NCI-H1694 (cell line): ENCODE data around the gene TRIB2.

ENCODE experiments used
- DNase-seq: peaks from one replicate; lab custom pipeline; 2025; lab: John Stamatoyannopoulos, UW

TRIB2 gene

DNA sequence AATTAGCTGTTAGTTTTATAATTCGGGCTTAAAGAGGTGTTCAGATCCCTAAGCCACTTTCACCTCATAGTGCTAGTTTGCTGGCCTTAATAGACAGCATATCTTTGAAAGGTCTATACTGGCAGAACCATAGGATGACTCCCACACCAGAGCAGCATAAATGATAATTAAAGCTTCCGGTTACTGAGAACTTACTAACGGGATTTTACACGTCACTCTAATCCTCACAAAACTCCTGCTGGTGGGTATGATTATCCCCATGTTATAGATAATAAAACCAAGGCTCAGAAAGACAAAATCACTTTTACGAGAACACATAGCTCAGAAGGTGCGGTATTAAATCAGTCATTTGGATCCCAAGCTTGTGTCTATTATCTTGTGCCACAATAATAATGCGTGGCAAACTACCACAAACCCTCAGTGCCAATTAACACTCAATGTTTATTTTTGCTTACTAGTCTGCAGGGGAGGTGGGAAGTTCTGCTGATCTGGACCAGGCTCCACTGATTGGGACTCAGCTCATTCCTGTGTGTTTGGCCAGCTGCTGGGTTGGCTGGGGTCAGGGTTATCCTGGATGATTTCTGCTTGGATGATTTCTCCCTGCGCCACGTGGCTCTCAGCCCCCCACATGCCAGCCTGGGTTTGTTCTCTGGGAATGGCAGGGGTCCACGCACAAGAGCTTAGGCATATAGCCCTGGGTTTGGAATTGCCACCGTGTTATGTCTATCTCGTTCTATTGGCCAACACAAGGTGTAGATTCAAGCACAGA, 62.3 kb downstream of the TRIB2 start:
- no peak for DNase-seq

DNA sequence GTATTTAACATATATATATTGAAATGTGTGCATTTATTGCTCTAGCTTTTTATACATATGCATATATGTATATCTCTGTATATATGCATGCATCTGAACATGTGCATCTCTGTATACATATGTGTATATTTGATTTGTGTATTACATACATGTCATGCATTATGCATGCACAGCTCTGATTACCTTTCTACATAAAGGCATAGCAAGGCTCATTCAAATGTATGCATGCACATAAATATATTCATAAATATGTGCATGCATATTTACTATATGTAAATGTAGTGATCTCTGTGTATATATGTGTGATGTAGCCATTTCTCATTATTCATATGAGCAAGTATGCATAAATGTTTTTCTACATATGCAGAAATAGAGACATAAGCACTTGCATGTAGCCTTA, 64.6 kb downstream of the TRIB2 start:
- DNase-seq, result no peak

DNA sequence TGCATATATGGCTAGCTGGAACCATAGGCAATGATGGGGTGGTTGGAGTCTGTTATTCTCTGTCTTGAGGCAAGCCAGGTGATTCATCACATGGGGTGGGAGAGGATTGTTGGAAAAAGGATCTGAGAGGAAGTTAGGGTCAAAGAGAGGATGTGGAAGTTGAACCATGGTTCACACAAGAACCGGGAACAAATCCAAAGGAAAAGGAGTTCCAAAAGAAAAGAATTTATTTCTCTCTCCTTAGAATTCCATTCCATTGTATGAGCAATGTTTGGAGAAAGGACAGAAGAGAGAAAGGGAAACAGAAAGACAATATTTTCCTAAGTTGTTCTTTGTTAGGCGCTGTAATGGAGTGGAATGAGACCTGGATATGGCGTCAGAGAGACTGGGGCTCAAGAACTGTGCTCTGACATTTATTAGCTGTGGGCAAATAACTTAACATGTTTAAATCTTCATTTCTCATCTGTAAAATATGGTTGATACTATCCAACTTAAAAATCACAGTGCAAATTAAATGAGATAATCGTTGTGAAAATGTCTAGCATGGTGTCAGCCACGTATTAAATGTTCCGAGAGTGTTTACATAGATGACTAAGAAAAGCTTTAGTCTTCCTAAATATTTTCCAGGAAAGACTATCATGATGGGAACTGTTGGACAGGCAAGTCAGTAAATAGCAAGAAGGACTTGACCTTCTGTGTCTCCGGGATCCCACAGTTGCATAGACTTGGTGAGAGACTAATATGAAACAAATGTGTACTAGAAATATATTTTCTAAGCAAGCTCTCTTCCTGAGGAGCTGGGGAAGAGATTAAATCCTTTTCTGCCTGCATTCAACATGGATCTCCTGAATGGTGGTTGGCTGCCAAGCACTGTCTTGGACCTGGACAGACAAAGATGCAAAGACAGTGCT, 71.4 kb downstream of the TRIB2 start:
- DNase-seq, result no peak

DNA sequence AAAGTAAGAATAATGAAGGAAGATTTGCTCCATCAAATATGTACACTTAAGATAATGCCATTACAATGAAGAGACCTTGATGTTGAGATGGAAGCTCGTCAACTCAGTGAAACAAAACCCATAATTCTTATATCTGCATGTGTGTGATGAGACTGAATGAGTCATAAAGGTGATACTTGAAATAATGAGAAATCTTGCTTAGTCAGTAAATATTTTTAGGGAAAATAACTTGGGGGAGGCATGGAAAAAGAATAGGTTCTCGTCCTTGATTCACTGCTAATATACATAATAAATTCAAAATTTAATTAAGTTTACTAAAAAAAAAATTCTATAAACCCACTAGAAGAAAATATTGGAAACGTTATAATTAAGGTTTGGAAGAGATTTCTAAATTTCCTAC, 75.2 kb downstream of the TRIB2 start:
- DNase-seq, result no peak
